Breast epithelium (tissue), 4 donors: ENCODE data around the gene LOX. TPM values are rescaled to one million over a fixed set of nuclear protein-coding genes. Genes with fewer than 3 reads are reported as not detected.

Experiments
- DNase-seq, 2 donors: peaks; one replicate each; pipeline ENCODE4 v3.0.0-alpha.2; 2019; ENCODE audit warnings: low spot score in 2 of 2
- H3K27ac ChIP-seq, 2 donors: fragments of 200-600 bp; sonication (generic) in 1 of 2; one replicate each; pipeline ENCODE4 v1.5.1; 2016 to 2019; ENCODE audit warnings: mild to moderate bottlenecking in 1 of 2
- H3K27me3 ChIP-seq, 2 donors: fragments of 200-600 bp; sonication (generic) in 1 of 2; one replicate each; pipeline versions ENCODE4 v1.5.1 to v1.6.0; 2017 to 2019; ENCODE audit warnings: control low read depth in 1 of 2, mild to moderate bottlenecking in 1 of 2
- H3K36me3 ChIP-seq: fragments of 200-600 bp; one replicate; pipeline ENCODE4 v1.5.1; 2019
- H3K4me1 ChIP-seq, 2 donors: fragments of 200-600 bp; sonication (generic); one replicate each; pipeline ENCODE4 v1.5.1; 2016 to 2019; ENCODE audit warnings: control low read depth in 1 of 2
- H3K4me3 ChIP-seq, 3 donors: fragments of 200-600 bp; sonication (generic); 1 replicate in 2 of 3; 2 replicates in 1 of 3; pipeline ENCODE4 v1.5.1; 2016 to 2019; ENCODE audit warnings: mild to moderate bottlenecking in 3 of 3, moderate library complexity in 2 of 3
- H3K9me3 ChIP-seq, 2 donors: fragments of 200-600 bp; sonication (generic) in 1 of 2; one replicate each; pipeline ENCODE4 v1.5.1; 2016 to 2019; ENCODE audit warnings: control low read depth in 1 of 2
- CTCF ChIP-seq, 3 donors: fragments of 450-650 bp; IDR thresholded peaks; one replicate each; pipeline ENCODE4 v1.5.1; 2016 to 2017; ENCODE audit warnings: antibody characterized with exemption in 3 of 3, mild to moderate bottlenecking in 3 of 3, moderate library complexity in 3 of 3
- POLR2A ChIP-seq: fragments of 450-650 bp; IDR thresholded peaks from one replicate; pipeline ENCODE4 v1.6.1; 2016; ENCODE audit warnings: antibody characterized with exemption, mild to moderate bottlenecking, moderate library complexity
- POLR2AphosphoS5 ChIP-seq, 3 donors: sonication (generic); formaldehyde crosslinking; IDR thresholded peaks; one replicate each; pipeline ENCODE4 v1.6.1; 2017; ENCODE audit warnings: antibody characterized with exemption in 3 of 3
- intact Hi-C: fragments of 100-400 bp; cut with DNase I; formaldehyde crosslinking; loops from one replicate; pipeline ENCODE4 v1.15.1; 2023; ENCODE audit warnings: low total_unique reads
- total RNA-seq, 3 donors: library from RNA; depleted of rRNA; stranded (reverse); fragments of >200 nt; gene quantifications; one replicate each; pipeline ENCODE4 v1.1.0, GENCODE V29; 2016

The LOX gene
- total RNA-seq, 3 donors from 2014 or later = 22.4 to 162 (median 35.4) TPM

DNA sequence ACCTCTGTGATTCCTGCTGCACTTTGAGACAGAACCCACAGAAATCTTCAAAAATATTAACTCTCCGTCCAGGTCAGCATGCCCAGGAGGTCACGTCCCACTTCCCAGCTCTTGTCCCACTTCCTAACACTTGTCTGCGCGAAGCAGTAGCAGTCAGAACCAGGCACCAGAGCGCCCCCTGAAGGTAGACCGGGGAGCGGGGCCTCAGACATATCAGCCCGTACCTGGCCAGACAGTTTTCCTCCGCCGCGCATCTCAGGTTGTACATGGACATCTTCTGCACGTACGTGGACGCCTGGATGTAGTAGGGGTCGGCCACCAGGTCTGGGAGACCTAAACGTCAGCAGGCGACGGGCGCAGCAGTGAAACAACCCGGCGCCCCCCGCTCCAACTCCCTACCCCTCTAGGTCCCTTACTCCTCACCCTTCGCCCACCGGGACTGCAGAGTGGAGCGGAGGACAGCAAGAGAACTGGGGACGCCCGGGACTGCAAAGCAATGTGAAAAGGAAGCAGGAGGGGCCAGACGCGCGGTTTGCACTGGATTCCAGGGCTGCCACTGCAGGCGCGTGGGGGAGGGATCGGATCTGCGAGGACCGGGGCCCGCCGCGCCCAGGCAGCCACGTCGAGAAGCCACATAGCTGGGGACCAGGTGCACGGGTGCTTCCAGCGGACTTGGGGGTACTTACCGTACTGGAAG lies 1.2 kb downstream of the LOX start:
- no peaks in the 10 kb centered on the region for H3K27me3 ChIP-seq
- peak overlapping the region; percentile 68 to 88 for H3K27ac ChIP-seq
- intact Hi-C loops = no loop called here
- no peak for TF ChIP-seq POLR2AphosphoS5 (IDR thresholded peaks at IDR 0.05)
- TF ChIP-seq CTCF (IDR thresholded peaks at IDR 0.05) = peak; percentile 25 to 64 (median 51)
- H3K4me1 ChIP-seq = no peaks in the 10 kb centered on the region
- no peaks in the 10 kb centered on the region for H3K9me3 ChIP-seq
- H3K36me3 ChIP-seq = no peaks in the 10 kb centered on the region
- DNase-seq = peak; percentile 69 to 82
- H3K4me3 ChIP-seq = peak overlapping the region; percentile 69 to 91 (median 90)

GRCh38 chr5:122076050-122076461 lies 2.0 kb downstream of the LOX start:
- no peaks in the 10 kb centered on the region for H3K27me3 ChIP-seq
- no peak for TF ChIP-seq POLR2A
- TF ChIP-seq POLR2AphosphoS5 (IDR thresholded peaks at IDR 0.05) = no peak
- no peak for TF ChIP-seq CTCF (IDR thresholded peaks at IDR 0.05)
- H3K4me3 ChIP-seq = peak overlapping the region; percentile 69 to 91 (median 90)
- H3K4me1 ChIP-seq = no peaks in the 10 kb centered on the region
- intact Hi-C loops = no loop called here
- H3K9me3 ChIP-seq = no peaks in the 10 kb centered on the region
- no peaks in the 10 kb centered on the region for H3K36me3 ChIP-seq
- DNase-seq = no peak
- peak overlapping the region in 1 of 2 donors; percentile 88 for H3K27ac ChIP-seq

DNA sequence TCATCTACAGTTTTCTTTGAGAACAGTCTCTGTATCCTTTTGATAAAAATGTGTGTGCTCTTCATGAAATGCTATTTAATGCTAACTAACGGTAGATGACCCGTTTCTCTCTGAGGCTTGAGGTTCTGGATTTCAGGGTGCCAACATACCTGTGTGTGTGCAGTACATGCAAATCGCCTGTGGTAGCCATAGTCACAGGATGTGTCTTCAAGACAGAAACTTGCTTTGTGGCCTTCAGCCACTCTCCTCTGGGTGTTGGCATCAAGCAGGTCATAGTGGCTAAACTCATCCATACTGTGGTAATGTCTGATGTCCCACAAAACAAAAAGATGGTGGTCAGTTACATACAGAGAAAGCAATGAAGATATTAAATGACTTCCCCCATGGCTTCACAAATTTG lies 4.2 kb downstream of the LOX start:
- TF ChIP-seq POLR2A (no peak), CTCF (IDR thresholded peaks at IDR 0.05) (no peak), POLR2AphosphoS5 (IDR thresholded peaks at IDR 0.05) (no peak)
- Histone ChIP-seq H3K27ac (no peak overlapping the region), H3K36me3 (no peaks in the 10 kb centered on the region), H3K4me3 (peak overlapping the region in 1 of 3 donors; percentile 16), H3K9me3 (no peaks in the 10 kb centered on the region), H3K4me1 (no peaks in the 10 kb centered on the region), H3K27me3 (no peaks in the 10 kb centered on the region)
- intact Hi-C loops = no loop called here
- DNase-seq = no peak

- H3K9me3 ChIP-seq = no peaks in the 10 kb centered on the region
- no peaks in the 10 kb centered on the region for H3K36me3 ChIP-seq
- no peaks in the 10 kb centered on the region for H3K4me1 ChIP-seq
- TF ChIP-seq POLR2AphosphoS5 (IDR thresholded peaks at IDR 0.05) (no peak), CTCF (IDR thresholded peaks at IDR 0.05) (no peak), POLR2A (no peak)
- DNase-seq = no peak
- intact Hi-C loops = no loop called here
- no peaks in the 10 kb centered on the region for H3K27me3 ChIP-seq
- H3K27ac ChIP-seq = no peak overlapping the region
- no peak overlapping the region for H3K4me3 ChIP-seq
Observed at GRCh38 chr5:122073018-122073417, 5.0 kb downstream of the LOX start.

- TF ChIP-seq POLR2AphosphoS5 (IDR thresholded peaks at IDR 0.05) (no peak), CTCF (IDR thresholded peaks at IDR 0.05) (no peak), POLR2A (no peak)
- intact Hi-C loops = no loop called here
- H3K27me3 ChIP-seq = no peaks in the 10 kb centered on the region
Observed at GRCh38 chr5:122067390-122067789, 10.7 kb downstream of the LOX start.

More at GRCh38 chr5:122067390-122067789, 10.7 kb downstream of the LOX start:
- no peak for DNase-seq
- Histone ChIP-seq H3K4me1 (no peaks in the 10 kb centered on the region), H3K36me3 (no peaks in the 10 kb centered on the region), H3K27ac (peak overlapping the region in 1 of 2 donors; percentile 42), H3K4me3 (no peak overlapping the region), H3K9me3 (no peaks in the 10 kb centered on the region)
